Osteocyte (in vitro differentiated cells): Measurements from ENCODE around the gene APBB2. TPM values are rescaled to one million over a fixed set of nuclear protein-coding genes. Genes with fewer than 3 reads are reported as not detected.
"Not testable (repeated sequence)": the region's sequence is repeated elsewhere in the genome, so short reads cannot be mapped to it uniquely, and the experiment has no call there.

ENCODE experiments used
- DNase-seq: peaks from one replicate; pipeline ENCODE4 v3.0.0; 2021; ENCODE audit warnings: mixed read lengths; ENCODE audit not compliant: unreplicated experiment; ENCODE audit errors: extremely low spot score
- H3K27ac Mint-ChIP-seq: one replicate; pipeline ENCODE4 v1.8.0; 2021; ENCODE audit warnings: mild to moderate bottlenecking, mixed read lengths; ENCODE audit not compliant: unreplicated experiment
- H3K27me3 Mint-ChIP-seq: one replicate; pipeline ENCODE4 v1.8.0; 2021; ENCODE audit warnings: mixed read lengths; ENCODE audit not compliant: unreplicated experiment
- H3K36me3 Mint-ChIP-seq: one replicate; pipeline ENCODE4 v1.8.0; 2021; ENCODE audit warnings: mixed read lengths; ENCODE audit not compliant: unreplicated experiment
- H3K4me1 Mint-ChIP-seq: one replicate; pipeline ENCODE4 v1.8.0; 2021; ENCODE audit warnings: mixed read lengths; ENCODE audit not compliant: unreplicated experiment
- H3K4me3 Mint-ChIP-seq: one replicate; pipeline ENCODE4 v1.8.0; 2021; ENCODE audit warnings: mild to moderate bottlenecking, moderate library complexity, mixed read lengths; ENCODE audit not compliant: unreplicated experiment
- H3K9me3 Mint-ChIP-seq: one replicate; pipeline ENCODE4 v1.8.0; 2021; ENCODE audit warnings: mixed read lengths; ENCODE audit not compliant: unreplicated experiment
- total RNA-seq: library from RNA; stranded (reverse); gene quantifications from 2 replicates; pipeline ENCODE4 v1.2.1, GENCODE V29; 2021
- TF ChIP-seq, protein P1 (sequence below): fragments of 200-600 bp; sonication (generic); IDR thresholded peaks from 2 replicates; pipeline ENCODE4 v1.5.0; 2021; ENCODE audit warnings: antibody characterized with exemption, mild to moderate bottlenecking, moderate library complexity

The APBB2 gene
- total RNA-seq, 1 donor from 2014 or later = 56.2 TPM

DNA sequence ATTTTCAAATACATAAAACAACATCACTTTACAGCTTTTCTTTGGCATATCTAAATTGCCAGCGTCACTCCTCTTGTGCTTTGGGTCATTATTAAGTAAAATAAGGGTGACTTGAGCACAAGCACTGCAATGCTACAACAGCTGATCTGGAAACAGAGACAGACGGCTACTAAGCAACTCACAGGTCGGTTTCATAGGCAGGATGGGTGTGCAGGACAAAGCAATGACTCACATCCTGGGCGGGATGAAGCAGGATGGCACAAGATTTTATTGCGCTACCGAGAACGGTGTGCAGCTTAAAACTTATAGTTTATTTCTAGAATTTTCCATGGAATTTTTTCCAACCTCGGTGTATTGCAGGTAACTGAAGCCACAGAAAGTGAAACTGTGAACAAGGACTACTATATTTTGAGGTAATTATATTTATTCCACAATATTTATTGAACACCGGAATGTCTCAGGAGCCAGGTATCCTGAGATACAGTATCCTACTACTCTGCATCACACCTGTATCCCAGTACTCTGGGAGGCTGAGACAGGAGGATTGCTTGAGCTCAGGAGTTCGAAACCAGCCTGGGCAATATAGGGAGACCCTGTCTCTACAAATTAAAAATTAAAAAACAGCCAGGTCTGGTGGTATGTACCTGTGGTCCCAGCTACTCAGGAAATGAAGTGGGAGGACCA lies 215.5 kb downstream of the APBB2 start:
- Mint-ChIP-seq H3K36me3 (peaks cover 2% of the 10 kb centered on the region), H3K4me3 (peak overlapping the region; percentile 20), H3K9me3 (peaks cover 4% of the 10 kb centered on the region), H3K27ac (peak overlapping the region; percentile 35), H3K27me3 (no peaks in the 10 kb centered on the region), H3K4me1 (peaks cover 25% of the 10 kb centered on the region)
- DNase-seq = no peak
- TF ChIP-seq, protein P1, sequence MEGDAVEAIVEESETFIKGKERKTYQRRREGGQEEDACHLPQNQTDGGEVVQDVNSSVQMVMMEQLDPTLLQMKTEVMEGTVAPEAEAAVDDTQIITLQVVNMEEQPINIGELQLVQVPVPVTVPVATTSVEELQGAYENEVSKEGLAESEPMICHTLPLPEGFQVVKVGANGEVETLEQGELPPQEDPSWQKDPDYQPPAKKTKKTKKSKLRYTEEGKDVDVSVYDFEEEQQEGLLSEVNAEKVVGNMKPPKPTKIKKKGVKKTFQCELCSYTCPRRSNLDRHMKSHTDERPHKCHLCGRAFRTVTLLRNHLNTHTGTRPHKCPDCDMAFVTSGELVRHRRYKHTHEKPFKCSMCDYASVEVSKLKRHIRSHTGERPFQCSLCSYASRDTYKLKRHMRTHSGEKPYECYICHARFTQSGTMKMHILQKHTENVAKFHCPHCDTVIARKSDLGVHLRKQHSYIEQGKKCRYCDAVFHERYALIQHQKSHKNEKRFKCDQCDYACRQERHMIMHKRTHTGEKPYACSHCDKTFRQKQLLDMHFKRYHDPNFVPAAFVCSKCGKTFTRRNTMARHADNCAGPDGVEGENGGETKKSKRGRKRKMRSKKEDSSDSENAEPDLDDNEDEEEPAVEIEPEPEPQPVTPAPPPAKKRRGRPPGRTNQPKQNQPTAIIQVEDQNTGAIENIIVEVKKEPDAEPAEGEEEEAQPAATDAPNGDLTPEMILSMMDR = no peak

DNA sequence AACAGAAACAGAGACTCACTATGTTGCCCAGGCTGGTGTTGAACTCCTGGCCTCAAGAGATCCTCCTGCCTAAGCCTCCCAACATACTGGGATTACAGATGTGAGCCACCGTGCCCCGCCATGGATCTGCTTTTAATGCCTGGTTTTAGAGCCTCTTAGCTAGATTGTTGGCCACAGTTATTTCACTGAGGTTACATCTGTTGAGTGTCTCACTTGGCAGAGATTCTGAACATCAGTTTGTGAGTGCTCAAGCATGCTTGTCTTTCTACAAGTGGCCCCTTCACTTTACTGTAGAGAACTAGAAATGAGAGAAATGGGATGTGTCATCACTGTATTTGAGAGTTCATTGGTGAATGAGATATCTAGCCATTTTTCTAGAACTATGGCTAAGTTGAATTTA lies 218.5 kb downstream of the APBB2 start:
- H3K4me3 Mint-ChIP-seq = no peak overlapping the region
- no peaks in the 10 kb centered on the region for H3K36me3 Mint-ChIP-seq
- no peaks in the 10 kb centered on the region for H3K9me3 Mint-ChIP-seq
- no peaks in the 10 kb centered on the region for H3K27me3 Mint-ChIP-seq
- DNase-seq = no peak
- no peak overlapping the region for H3K27ac Mint-ChIP-seq
- H3K4me1 Mint-ChIP-seq = peaks cover 41% of the 10 kb centered on the region
- TF ChIP-seq, protein P1 = no peak

DNA sequence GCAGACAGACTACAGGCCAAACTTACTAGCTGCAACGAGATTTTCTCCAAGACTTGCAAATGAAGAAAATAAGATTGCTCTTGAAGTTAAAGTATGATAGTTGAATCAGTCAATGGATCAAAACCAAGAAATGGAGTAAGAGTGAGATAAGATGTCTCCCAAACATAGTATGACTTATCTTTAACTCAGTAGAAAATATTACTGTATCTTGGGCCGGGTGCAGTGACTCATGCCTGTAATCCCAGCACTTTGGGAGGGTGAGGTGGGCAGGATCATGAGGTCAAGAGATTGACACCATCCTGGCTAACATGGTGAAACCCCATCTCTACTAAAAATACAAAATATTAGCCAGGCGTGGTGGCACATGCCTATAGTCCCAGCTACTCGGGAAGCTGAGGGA lies 220.0 kb downstream of the APBB2 start:
- H3K36me3 Mint-ChIP-seq, H3K4me3 Mint-ChIP-seq, H3K27ac Mint-ChIP-seq, H3K9me3 Mint-ChIP-seq, DNase-seq, H3K27me3 Mint-ChIP-seq: not testable (repeated sequence)
- peaks cover 53% of the 10 kb centered on the region for H3K4me1 Mint-ChIP-seq

DNA sequence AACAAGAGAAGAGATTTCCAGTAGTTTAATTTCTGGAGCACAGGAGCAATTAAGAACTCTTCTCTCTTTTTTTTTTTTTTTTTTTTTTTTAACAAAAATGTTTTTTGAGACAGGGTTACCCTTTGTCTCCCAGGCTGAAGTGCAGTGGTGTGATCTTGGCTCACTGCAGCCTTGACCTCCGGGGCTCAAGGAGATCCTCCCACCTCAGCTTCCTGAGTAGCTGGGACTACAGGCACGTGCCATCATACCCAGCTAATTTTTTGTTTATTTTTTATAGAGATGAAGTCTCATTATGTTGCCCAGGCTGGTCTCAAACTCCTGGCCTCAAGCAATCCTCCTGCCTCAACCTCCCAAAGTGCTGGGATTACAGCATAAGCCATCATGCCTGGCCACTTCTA lies 221.0 kb downstream of the APBB2 start:
- H3K27ac Mint-ChIP-seq, H3K27me3 Mint-ChIP-seq, H3K9me3 Mint-ChIP-seq, DNase-seq, H3K36me3 Mint-ChIP-seq, H3K4me3 Mint-ChIP-seq: not testable (repeated sequence)
- peaks cover 46% of the 10 kb centered on the region for H3K4me1 Mint-ChIP-seq

DNA sequence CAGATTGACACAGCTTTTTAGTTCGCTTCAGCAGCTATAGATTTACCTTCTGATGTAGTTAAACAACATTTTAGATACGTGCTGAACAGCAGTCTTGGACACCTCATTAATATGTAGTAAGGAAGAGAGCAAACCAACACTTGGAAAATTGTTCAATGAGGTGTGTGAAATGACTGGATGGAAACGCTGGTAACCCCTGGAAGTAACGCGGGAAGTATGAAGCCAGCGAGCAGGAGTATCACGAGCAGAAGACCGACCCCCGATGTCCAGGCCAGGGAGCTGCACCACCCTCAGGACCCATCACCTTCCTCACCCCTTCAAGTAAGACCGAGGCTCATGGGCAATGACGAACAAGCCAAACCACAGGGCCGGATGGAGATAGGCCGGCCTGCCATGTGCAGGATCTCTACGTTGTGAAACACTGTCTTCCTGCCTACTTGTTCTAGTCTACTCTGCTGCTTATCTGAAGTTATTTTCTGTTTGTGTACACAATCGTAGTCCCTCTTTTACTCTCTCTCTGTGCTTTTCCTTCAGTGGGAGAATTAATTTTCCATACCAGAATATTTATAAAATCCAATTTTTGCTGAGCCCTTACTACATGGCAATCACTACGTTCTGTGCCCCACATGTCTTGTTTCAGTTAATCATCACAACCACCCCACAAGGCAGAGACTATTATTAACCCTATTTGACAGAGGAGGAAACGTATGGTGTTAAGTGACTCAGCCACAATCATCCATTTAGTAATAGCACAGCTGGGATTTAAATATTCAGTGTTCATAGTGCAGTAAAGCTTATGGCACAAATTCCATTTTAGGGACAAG lies 221.7 kb downstream of the APBB2 start:
- Mint-ChIP-seq H3K36me3 (no peaks in the 10 kb centered on the region), H3K27ac (peak overlapping the region; percentile 33), H3K4me3 (no peak overlapping the region), H3K9me3 (no peaks in the 10 kb centered on the region), H3K4me1 (peaks cover 46% of the 10 kb centered on the region), H3K27me3 (no peaks in the 10 kb centered on the region)
- TF ChIP-seq, protein P1 = no peak
- DNase-seq = no peak

DNA sequence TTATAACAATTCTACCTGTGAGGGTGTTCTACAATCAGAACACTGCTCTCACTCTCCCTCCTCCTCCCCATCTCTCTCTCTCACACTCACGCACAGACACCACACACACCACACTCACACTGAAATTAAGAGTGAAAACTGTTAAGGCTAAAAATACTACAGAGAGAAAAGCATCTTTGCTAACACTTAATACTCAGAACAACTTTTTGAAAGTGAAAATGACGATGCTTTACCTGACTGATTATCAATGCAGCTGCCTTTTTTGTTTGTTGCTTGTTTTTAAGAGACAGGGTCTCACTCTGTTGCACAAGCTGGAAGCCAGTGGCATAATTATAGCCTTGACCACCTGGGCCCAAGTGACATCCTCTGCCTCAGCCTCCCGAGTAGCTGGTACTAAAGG lies 222.4 kb downstream of the APBB2 start:
- Mint-ChIP-seq H3K36me3 (no peaks in the 10 kb centered on the region), H3K4me1 (peaks cover 46% of the 10 kb centered on the region), H3K27ac (peak overlapping the region; percentile 84), H3K9me3 (no peaks in the 10 kb centered on the region), H3K4me3 (no peak overlapping the region), H3K27me3 (no peaks in the 10 kb centered on the region)
- TF ChIP-seq, protein P1 = no peak
- no peak for DNase-seq
